ENCODE measurements around the gene PHKB.

The PHKB gene

GRCh38 chr16:47697826-47698225 is 236.7 kb downstream of the PHKB start:
- no peak for DNase-seq

- DNase-seq, result peak; percentile 54 to 77
Observed at GRCh38 chr16:47699106-47699505, 238.0 kb downstream of the PHKB start.

DNA sequence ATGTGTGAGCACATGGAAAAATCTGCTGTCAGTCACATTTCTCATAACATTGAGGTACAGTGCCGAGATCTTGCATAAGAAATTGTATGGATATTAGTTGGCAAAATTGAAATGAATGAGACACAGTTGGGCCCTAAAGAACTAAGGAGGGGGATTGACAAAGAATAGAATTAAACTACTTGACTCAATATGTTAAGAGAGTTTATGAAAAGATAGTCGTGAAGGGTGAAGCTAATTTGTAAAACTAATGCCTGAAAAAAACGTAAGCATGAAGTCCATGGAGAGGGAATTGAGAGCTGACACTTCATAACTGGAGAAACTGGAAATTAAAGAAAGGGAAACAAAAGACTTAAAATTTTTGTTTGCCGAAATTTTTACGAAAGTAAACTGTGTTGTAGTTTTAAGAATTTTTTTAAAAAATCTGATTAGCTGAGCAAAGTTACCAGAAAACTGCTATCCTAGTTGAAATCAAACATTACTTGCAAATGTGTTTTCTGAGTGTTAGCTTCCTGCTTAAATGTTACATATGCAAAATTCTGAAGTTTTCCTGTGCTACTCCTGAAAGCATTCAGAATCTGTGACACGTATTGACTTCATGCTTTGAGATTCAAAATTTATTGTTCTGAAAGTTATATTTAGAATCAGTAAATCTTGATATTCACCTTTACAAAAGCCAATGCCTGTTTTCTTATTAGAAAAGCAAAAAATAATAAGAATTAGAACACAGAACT is 239.9 kb downstream of the PHKB start:
- no peak for DNase-seq

GRCh38 chr16:47705266-47705665 is 244.1 kb downstream of the PHKB start:
- DNase-seq, result no peak

GRCh38 chr16:47711809-47712208 is 250.7 kb downstream of the PHKB start:
- DNase-seq, result no peak

DNA sequence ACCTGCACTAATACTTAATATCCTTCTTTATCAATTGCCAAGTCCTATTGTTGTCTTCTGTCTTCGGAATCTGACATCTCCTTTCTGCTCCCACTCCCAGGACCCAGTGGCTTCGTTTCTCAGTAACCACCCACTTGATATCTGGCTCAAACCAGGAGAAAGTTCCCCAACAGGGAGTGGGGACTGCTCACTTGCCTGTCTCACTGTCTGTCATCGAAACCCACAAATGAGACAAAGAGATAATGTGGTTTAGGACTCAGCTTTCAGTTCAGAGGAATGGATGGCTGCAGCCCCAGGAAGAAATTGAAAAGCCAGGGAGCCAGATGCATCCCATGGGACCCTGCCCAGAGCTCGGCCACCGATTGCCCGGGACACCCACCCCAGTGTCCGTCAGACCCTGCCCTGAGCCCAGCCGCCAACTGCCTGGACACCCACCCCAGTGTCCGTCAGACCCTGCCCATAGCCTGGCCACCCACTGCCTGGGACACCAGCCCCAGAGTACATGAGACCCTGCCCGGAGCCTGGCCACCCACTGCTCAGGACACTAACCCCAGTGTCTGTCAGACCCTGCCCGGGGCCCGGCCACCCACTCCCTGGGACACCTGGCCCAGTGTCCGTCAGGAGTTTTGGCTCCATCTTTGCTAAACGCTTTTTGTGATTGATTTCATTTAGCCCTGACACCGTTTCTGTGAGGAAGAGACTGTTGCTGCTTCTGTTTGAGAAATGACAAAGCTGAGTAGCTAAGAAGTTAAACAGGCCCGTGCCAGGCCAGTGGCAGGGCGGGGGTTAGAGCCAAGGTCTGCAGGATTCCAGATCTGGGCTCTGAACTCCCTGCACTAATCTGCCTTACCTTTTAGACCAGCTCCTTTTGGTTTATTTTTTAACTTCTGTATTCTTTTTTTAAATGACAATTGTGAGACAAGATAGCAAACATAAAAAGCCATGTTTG is 251.4 kb downstream of the PHKB start:
- no peak for DNase-seq

- DNase-seq, result no peak
Observed at GRCh38 chr16:47713225-47713595, 252.1 kb downstream of the PHKB start.

DNA sequence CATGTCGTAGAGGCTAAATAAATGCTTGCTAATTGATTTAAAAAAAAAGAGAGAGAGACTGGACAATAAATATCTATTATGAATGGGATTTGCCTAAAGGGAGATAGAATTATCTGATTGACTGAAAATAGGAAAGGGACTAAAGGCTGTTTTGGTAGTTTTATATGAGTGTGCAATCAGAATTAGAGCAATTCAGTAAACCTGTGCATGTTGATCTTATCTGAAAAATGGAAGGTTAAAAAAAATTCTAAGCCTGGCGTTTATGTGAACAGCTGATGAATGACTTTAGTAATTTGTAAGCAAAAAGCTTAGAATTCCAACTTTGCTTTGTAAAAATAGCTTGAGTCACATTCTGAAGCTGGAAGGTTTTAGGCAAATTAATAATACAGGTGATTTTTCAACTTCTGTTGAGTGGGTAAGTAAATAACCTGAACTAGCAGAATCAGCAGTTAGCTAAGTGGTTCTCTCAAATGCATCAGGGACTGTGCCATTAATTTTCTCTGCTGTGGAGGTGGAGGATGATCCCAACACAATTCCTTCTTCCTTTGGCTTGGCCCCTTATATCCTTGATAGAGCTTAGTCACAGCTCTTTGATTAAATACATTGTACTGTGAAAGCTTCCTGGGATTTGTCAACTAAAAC is 254.4 kb downstream of the PHKB start:
- DNase-seq, result no peak

- DNase-seq, result no peak
Observed at GRCh38 chr16:47716571-47716970, 255.4 kb downstream of the PHKB start.

DNA sequence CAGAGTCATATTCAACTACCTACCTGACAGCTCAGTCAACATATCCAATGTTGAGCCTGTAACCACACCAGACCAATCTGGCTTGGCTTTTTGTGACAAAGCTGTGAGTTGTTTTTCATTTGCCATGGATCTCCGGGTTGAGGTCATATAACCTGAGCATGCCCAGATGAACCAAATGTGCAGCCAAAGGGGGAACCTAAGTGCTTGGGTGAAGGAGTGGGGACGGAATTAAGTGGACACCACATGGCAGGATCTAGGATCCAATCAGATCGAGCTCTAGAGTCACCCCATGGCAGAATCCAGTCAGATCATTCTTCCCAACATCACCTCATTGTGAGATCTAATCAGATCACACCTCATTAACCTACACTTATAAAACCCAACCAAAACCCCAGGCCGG is 258.6 kb downstream of the PHKB start:
- no peak for DNase-seq

- DNase-seq, result no peak
Observed at GRCh38 chr16:47721006-47721637, 260.0 kb downstream of the PHKB start.

DNA sequence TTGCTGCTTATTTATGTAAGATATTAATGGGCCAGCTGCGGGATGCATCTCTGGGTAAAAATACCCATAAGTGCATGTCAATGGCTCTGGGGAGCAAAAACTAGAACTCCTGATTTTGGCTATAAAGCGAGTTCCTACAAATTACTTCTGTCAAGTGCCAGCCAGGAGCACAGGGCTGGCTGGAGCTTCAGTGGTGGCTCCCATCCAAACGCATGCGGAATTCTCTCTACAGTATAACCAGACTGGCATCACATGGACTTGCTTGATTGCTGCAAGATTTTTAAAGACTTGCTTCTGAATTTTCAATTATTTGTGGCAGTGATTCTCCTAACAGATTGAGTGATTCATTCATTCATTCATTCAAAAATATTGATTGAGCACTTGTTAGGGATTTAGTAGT is 260.9 kb downstream of the PHKB start:
- no peak for DNase-seq

DNA sequence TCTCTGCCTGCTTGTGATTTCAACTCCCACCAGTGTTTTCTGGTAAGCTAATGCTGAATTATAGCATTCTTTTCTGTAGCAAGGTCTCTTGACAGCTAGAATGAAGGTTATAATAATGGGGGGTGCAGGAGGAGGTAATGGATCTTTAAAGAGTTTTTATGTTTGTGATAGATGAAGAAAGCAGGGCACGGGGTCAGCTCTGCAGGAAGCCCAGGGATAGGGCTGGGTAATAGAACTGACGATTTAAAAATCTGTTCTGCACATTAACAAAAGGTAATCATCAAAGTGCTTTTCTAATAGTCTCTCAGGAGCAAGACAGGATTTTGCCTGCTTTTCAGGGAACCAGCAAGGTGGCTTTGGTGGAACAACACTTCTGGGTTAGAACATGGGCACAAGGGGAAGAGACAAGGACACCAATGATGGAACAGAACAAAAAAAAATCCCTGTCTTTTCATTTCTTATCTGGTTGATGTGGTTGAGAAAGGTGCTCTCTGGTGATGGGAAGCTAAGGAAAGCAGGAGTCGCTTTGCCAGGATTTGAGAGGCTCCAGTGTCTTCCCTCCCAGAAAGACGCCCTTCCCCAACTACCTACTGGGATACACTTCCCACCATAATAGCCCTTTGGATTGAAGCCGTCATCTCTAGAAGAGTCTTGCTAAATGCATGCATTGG is 263.1 kb downstream of the PHKB start:
- DNase-seq, result peak in 1 of 2 experiments; percentile 1

- no peak for DNase-seq
Observed at GRCh38 chr16:47725188-47725695, 264.1 kb downstream of the PHKB start.

GRCh38 chr16:47726031-47726675 is 265.0 kb downstream of the PHKB start:
- DNase-seq, result no peak

DNA sequence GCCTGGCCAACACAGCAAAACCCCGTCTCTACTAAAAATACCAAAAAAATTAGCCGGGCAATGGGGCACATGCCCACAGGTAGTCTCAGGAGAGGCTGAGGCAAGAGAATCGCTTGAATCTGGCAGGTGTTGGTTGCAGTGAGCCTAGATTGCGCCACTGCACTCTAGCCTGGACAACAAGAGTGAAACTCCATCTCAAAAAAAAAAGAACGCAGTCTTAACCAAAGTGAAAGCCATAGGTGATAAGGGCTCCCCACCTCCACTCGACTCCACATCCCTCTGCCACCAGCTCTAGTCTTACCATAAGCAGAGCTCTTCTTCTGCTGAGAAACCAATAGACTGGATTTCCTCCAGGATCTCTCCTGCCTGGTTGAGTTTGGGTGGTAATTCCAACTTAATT is 266.0 kb downstream of the PHKB start:
- no peak for DNase-seq

GRCh38 chr16:47728205-47728604 is 267.1 kb downstream of the PHKB start:
- DNase-seq, result no peak

DNA sequence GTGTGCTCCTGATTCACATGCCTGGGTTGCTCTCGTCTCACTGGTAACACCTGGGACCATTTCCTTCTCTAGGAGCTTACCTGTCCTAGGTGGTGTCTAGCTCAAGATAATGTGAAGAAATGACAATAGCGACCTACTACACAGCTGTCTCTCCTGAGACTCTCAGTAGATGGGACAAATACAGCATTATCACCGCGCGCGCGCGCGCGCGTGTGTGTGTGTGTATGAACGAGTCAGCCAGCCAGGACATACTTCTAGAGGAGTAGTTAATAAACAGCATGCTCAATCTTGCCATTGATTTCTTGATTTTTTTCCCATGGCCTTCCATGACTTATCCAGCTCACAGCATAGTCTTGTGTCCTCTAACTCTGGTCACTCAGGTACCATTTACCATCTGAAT is 268.6 kb downstream of the PHKB start:
- DNase-seq, result no peak

DNA sequence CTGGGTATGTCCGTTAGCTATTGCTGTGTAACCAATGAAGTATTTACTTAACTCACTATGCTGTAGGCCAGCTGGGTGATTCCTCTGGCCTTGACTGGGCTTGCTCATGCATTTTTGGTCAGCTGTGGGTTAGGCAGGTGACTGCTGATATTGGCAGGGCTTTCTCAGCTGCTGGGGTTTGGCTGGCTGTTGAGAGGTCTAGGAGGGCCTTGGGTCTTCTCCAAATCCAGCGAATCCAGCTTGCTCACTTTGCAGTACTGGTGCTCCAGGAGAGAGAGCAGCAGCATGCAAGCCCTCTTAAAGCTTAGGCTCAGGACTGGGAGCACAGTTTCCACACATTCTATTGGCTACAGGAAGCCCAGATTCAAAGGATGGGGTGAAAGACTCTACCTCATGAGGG is 270.1 kb downstream of the PHKB start:
- no peak for DNase-seq

GRCh38 chr16:47732122-47732521 is 271.0 kb downstream of the PHKB start:
- no peak for DNase-seq

- peak; percentile 77 to 80 for DNase-seq
Observed at GRCh38 chr16:47732523-47733111, 271.5 kb downstream of the PHKB start.
